OCI-LY3 (cell line): ENCODE results near the gene CCDC187.

Experiments used
- H2AFZ ChIP-seq: fragments of 200-600, 300-600 bp; shearing (Covaris generic); 2 replicates; pipeline ENCODE4 v1.6.0; 2014; ENCODE audit warnings: antibody characterized with exemption, low read depth, low read length
- H3K27ac ChIP-seq: fragments of 200-600, 300-600 bp; sonication (generic); 2 replicates; pipeline ENCODE4 v1.5.1; 2014; ENCODE audit warnings: mild to moderate bottlenecking, low read length, moderate library complexity, mixed read lengths
- H3K27me3 ChIP-seq: fragments of 200-600, 300-600 bp; sonication (generic); 2 replicates; pipeline ENCODE4 v1.6.1; 2014; ENCODE audit warnings: low read depth, low read length, mixed read lengths
- H3K36me3 ChIP-seq: fragments of 200-600, 300-600 bp; sonication (generic); replicated peaks from 2 replicates; pipeline ENCODE3; 2014; ENCODE audit warnings: low read depth, low read length, mixed read lengths
- H3K4me1 ChIP-seq: fragments of 300-600, 200-600 bp; sonication (generic); 2 replicates; pipeline ENCODE4 v1.6.1; 2014; ENCODE audit warnings: low read length, mixed read lengths
- H3K4me2 ChIP-seq: fragments of 200-600, 300-600 bp; sonication (generic); 2 replicates; pipeline ENCODE4 v1.6.1; 2014; ENCODE audit warnings: low read length, mixed read lengths
- H3K4me3 ChIP-seq: fragments of 300-600, 200-600 bp; sonication (generic); 2 replicates; pipeline ENCODE4 v1.5.1; 2014; ENCODE audit warnings: antibody characterized with exemption, mild to moderate bottlenecking, low read length, moderate library complexity
- H3K79me2 ChIP-seq: fragments of 300-600, 200-600 bp; shearing (Covaris generic); 2 replicates; pipeline ENCODE4 v1.6.1; 2014; ENCODE audit warnings: mild to moderate bottlenecking, low read length, mixed read lengths
- H3K9ac ChIP-seq: fragments of 300-600, 200-600 bp; shearing (Covaris generic); 2 replicates; pipeline ENCODE4 v1.6.0; 2014; ENCODE audit warnings: mild to moderate bottlenecking, low read length, moderate library complexity
- H3K9me3 ChIP-seq: fragments of 200-600, 300-600 bp; shearing (Covaris generic); 2 replicates; pipeline ENCODE4 v1.6.1; 2014; ENCODE audit warnings: low read length, mixed read lengths; ENCODE audit not compliant: insufficient read depth
- H4K20me1 ChIP-seq: fragments of 200-600, 300-600 bp; sonication (generic); 2 replicates; pipeline ENCODE4 v1.6.1; 2016; ENCODE audit warnings: low read length, mixed read lengths; ENCODE audit not compliant: insufficient read depth
- EZH2phosphoT487 ChIP-seq: fragments of 200-600 bp; shearing (Covaris generic); IDR thresholded peaks from 2 replicates; pipeline ENCODE4 v1.6.1; 2018; ENCODE audit warnings: antibody characterized with exemption, mixed run types, low read depth
- TF ChIP-seq, protein P1 (sequence below): fragments of 200-600, 300-600 bp; sonication (generic); IDR thresholded peaks from 2 replicates; pipeline ENCODE4 v1.5.1; 2014; ENCODE audit warnings: antibody characterized with exemption, low read length, low read depth

The CCDC187 gene

DNA sequence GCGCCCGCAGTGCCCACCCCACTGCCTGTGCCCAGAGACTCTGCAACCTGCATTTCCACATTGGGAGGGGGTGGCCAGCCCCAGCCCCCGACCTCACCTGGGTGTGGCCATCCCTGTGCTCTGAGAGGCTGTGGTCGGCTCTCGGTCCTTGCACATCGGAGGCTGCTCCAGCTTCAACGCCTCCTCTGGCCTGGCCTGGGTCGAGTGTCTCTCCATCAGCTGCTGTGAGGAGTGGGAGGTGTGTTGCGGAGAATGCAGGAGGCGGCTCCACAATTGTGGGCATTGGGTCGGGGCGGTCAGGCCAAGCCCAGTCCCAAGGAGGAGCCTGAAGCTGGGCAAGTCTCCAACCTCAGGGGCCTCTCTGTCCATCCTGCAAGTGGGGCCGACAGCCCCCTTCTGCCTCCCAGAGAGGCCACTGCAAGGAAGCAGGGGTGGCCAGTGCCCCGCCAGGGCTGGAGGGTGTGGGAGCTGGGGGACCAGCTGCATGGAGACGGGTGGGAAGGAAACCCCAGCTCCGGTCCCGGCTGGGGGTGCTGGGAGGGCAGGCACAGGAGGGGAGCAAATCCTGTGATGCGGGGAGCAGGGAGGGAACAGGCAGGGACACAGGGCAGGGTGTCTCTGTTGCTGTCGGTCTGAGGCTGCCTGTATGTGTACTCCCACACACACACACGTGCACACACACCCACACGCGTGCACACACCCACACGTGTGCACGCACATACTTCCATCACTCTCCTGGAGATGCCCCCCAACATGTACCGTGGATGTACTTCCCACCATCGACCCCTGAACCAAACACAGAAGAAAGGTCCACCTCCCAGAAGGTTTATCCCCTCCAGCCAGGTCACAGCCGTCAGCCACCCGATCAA lies 28.9 kb downstream of the CCDC187 start:
- Histone ChIP-seq H3K27me3 (peaks cover 15% of the 10 kb centered on the region), H3K9me3 (no peaks in the 10 kb centered on the region), H2AFZ (no peak overlapping the region), H4K20me1 (no peaks in the 10 kb centered on the region), H3K27ac (no peak overlapping the region), H3K4me2 (no peak overlapping the region), H3K4me1 (no peaks in the 10 kb centered on the region), H3K36me3 (no peaks in the 10 kb centered on the region), H3K9ac (no peak overlapping the region), H3K79me2 (no peaks in the 10 kb centered on the region), H3K4me3 (no peak overlapping the region)
- TF ChIP-seq, protein P1, sequence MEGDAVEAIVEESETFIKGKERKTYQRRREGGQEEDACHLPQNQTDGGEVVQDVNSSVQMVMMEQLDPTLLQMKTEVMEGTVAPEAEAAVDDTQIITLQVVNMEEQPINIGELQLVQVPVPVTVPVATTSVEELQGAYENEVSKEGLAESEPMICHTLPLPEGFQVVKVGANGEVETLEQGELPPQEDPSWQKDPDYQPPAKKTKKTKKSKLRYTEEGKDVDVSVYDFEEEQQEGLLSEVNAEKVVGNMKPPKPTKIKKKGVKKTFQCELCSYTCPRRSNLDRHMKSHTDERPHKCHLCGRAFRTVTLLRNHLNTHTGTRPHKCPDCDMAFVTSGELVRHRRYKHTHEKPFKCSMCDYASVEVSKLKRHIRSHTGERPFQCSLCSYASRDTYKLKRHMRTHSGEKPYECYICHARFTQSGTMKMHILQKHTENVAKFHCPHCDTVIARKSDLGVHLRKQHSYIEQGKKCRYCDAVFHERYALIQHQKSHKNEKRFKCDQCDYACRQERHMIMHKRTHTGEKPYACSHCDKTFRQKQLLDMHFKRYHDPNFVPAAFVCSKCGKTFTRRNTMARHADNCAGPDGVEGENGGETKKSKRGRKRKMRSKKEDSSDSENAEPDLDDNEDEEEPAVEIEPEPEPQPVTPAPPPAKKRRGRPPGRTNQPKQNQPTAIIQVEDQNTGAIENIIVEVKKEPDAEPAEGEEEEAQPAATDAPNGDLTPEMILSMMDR = no peak
- TF ChIP-seq EZH2phosphoT487 = no peak

DNA sequence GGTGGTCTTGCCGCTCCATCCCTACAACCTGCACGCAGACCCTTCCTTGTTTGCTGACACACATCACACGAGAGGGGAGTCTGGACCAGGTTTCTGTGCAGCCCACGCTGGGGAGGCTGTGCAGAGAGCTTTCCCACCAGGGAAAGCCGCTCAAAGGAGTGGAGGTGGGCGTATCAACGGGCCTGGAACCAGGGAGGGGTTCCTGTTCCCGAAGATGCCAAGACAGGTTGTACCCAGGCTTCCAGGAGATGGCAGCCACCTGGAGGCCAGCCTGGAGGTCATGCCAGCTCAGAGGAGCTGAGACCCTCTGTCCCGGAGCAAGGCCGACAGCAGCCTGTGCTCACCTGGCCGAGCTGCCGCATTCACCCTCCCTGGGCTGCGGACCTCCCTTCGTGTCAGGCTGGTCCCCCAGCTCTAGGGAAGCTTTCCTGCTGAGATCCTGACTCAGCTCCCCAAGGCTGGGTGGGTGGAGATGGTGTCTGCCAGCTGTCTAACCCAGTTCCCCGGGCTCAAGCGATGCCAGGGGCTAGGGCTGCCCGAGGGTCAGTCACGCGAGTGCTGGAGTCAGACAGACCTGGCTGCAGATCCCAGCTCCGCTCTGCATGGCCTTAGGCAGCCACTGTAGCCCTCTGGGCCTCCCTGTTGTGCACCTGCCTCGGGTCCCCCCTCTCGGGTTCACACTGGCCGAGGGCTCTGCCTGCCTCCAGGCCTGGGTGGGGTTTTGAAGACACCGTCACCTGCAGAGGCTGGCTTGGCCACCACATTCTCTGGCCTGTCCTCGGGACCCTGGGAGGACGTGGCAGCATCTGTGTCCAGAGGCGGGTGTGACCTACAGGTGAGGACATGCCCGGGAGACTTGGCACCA lies 29.7 kb downstream of the CCDC187 start:
- Histone ChIP-seq H3K27me3 (peaks cover 14% of the 10 kb centered on the region), H3K4me3 (no peak overlapping the region), H3K9ac (no peak overlapping the region), H3K36me3 (no peaks in the 10 kb centered on the region), H3K4me1 (no peaks in the 10 kb centered on the region), H3K9me3 (no peaks in the 10 kb centered on the region), H2AFZ (no peak overlapping the region), H3K79me2 (no peaks in the 10 kb centered on the region), H4K20me1 (no peaks in the 10 kb centered on the region), H3K27ac (no peak overlapping the region), H3K4me2 (no peak overlapping the region)
- TF ChIP-seq, protein P1 = no peak
- no peak for TF ChIP-seq EZH2phosphoT487

DNA sequence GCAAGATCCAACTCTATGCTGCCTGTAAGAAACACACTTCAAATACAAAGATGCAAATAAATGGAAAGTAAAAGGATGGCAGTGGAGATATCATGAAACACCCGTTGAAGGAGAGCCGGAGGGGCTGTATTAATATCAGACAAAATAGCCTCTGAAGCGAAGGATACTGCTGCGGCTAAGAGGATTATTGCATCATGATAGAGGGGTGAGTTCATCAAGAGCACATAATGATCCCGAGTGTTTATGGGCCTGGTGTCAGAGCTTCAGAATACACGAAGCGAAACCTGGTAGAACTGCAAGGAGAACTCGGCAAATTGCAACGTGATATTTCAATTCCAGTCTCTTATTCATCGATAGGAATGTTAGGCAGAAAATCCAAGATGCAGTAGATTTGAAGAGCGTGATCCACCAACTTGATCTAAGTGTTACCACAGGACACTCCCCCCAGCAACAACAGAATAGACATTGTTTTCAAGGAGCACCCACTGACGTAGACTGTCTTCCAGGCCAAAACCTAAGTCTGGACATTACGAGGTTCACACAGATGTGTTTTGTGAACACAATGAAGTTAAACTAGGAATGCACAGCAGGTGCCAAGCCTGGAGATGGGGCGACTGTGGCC lies 30.5 kb downstream of the CCDC187 start:
- no peaks in the 10 kb centered on the region for H3K4me1 ChIP-seq

More for the DNA sequence above, 30.5 kb downstream of the CCDC187 start:
- H3K79me2 ChIP-seq = no peaks in the 10 kb centered on the region
- no peaks in the 10 kb centered on the region for H3K36me3 ChIP-seq
- H3K27ac ChIP-seq = no peak overlapping the region
- no peak overlapping the region for H3K4me3 ChIP-seq
- H3K9ac ChIP-seq = no peak overlapping the region
- no peak for TF ChIP-seq EZH2phosphoT487
- TF ChIP-seq, protein P1 = no peak
- H3K27me3 ChIP-seq = peaks cover 21% of the 10 kb centered on the region
- no peaks in the 10 kb centered on the region for H4K20me1 ChIP-seq
- H3K4me2 ChIP-seq = no peak overlapping the region
- no peaks in the 10 kb centered on the region for H3K9me3 ChIP-seq
- no peak overlapping the region for H2AFZ ChIP-seq
